Sciatic nerve (tissue), 2 donors: ENCODE measurements around the gene ZC3H7A. TPM values are rescaled to one million over a fixed set of nuclear protein-coding genes. Genes with fewer than 3 reads are reported as not detected.

ENCODE experiments used
- ATAC-seq: fragments of 200-7000 bp; cut with Tn5 transposase; one replicate; pipeline ENCODE4 v1.9.1; 2020; ENCODE audit warnings: mild to moderate bottlenecking, moderate library complexity
- DNase-seq: peaks from one replicate; pipeline ENCODE4 v3.0.0-alpha.2; 2020; ENCODE audit warnings: low spot score
- intact Hi-C: fragments of 100-400 bp; cut with DNase I; formaldehyde crosslinking; loops from one replicate; pipeline ENCODE4 v1.14.2; 2022
- total RNA-seq: library from RNA; stranded (reverse); fragmentation: NEBNext Ultra II Directional; extraction: Animal tissue kit (Norgen Biotek cat#: 25700); gene quantifications from one replicate; pipeline ENCODE4 v1.2.1, GENCODE V29; 2021
- donor health status: DM: no; HTN: no; CAD: no.
- donor health status: DM: no; HTN: no; CAD: no.

ZC3H7A gene
- total RNA-seq, 1 donor from 2014 or later = 91.1 TPM

GRCh38 chr16:11748404-11749254 lies 48.4 kb downstream of the ZC3H7A start:
- intact Hi-C loops = loop anchor here (10.0 kb wide), 1 partner anchor 46 kb away; the partner anchor contains the start of gene ZC3H7A
- DNase-seq (no peak), ATAC-seq (no peak)

DNA sequence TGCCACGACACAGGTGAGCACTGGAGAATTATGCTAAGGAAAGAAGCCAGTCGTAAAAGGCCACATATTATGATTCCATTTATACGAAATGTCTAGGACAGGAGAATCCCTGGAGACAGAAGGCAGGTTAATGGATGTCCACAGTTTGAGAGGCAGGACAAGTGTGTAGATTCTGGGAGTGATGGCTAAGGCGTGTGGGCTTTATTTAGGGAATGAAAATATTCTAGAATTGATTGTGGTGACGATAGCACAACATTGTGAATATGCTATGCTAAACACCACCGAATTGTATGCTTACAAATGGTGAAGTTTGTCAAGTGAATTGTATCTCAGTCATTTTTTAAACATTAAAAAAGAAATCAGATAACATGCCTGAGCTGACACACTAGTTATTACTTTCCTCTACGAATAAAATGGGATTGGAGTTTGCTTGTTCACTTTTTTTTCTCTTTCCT lies 49.1 kb downstream of the ZC3H7A start:
- ATAC-seq (no peak), DNase-seq (no peak)
- intact Hi-C loops = loop anchor here (10.0 kb wide), 1 partner anchor 47 kb away; the partner anchor contains the start of gene ZC3H7A

DNA sequence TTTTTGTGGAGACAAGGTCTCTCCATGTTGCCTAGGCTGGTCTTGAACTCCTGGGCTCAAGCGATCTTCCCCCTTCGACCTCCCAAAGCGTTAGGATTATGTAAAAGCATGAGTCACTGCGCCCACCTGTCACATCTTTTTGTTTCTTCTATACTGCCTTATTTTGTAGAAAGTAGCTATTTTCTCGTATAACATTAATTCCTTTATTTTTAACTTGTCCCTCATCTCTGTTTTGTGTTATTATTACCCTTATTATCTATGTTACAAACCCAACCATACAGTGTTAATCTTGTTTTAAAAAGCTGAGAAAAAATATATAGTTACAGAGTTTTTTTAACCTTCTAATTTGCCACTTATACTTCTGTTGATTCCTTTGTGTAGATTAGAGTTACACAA lies 53.0 kb downstream of the ZC3H7A start:
- ATAC-seq = no peak
- DNase-seq = no peak
- intact Hi-C loops = loop anchor here (10.0 kb wide), 1 partner anchor 51 kb away; the partner anchor contains the start of gene ZC3H7A

DNA sequence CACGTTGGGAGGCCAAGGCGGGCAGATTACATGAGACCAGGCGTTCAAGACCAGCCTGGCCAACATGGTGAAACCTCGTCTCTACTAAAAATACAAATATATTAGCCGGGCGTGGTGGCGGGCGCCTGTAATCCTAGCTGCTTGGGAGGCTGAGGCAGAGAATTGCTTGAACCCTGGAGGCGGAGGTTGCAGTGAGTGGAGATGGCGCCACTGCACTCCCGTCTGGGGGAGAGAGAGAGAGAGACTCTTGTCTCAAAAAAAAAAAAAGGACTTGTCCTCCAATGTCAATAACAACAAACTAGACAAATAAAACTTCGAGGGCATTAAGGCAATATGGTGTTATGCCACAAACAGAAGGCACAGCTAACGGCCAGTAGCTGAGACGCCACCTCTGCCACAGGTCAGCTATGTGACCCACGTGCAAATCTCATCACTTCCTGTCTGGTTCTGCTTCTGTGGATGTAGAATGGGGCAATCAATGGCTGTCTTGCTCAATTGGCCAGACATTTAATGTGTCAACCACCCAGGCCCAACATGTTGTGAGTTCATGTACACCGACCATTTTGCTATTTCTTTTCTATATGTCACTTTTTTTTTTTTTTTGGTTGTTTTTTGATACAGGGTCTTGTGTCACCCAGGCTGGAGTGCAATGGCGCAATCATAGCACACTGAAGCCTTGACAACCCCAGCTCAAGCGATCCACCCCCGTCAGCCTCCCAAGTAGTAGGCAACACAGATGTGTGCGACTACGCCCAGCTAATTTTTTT lies 53.6 kb downstream of the ZC3H7A start:
- intact Hi-C loops = loop anchor here (10.0 kb wide), 1 partner anchor 51 kb away; the partner anchor contains the start of gene ZC3H7A
- ATAC-seq = peak; percentile 45
- no peak for DNase-seq

DNA sequence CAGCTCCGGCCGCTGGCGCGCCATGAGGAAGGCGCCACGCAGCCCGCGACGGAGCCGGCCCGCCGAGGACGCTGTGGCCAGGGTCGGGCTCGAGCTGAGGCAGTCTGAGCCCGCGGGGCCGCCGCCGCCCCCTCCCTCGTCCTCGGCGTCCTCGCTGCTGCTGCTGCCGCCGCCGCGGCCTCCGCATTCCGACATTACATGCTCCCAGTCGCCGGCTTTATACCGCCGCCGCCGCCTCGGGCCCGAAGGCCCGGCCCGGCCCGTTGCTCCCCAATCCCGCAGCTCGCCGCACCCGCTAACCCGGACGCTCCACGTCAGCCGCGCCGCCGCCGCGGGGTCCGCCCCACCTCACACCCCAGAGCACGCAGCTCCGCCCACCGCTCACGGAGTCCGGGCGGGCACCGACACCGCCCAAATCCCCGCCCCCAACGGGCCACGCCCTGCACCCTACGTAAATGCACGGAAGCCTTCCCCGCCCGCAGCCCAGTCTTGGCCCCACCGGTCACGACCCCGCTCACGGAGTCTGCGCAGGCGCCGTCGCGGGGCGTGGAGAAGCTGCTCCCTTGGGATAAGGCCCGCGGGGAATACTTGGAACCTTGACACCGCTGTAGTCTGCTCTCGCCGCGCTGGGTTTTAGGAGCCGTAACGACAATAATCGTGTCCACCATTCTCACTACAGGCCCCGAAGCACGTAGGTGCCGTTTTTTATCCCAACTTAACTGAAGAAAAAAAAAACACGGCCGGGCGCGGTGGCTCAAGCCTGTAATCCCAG lies 54.3 kb downstream of the ZC3H7A start, which contains the start of gene TXNDC11:
TSS of gene TXNDC11 (minus strand) at position 322 of the 772 bp plus-strand sequence. CDS start at position 195, 127 bp downstream.
- DNase-seq (peak; percentile 100), ATAC-seq (peak; percentile 99)
- intact Hi-C loops = loop anchor here (10.0 kb wide), 1 partner anchor 52 kb away; the partner anchor contains the start of gene ZC3H7A

- ATAC-seq (no peak), DNase-seq (peak; percentile 76)
- intact Hi-C loops = loop anchor here (10.0 kb wide), 1 partner anchor 53 kb away; the partner anchor contains the start of gene ZC3H7A
These were observed 54.9 kb downstream of the ZC3H7A start for GRCh38 chr16:11742093-11742535.

DNA sequence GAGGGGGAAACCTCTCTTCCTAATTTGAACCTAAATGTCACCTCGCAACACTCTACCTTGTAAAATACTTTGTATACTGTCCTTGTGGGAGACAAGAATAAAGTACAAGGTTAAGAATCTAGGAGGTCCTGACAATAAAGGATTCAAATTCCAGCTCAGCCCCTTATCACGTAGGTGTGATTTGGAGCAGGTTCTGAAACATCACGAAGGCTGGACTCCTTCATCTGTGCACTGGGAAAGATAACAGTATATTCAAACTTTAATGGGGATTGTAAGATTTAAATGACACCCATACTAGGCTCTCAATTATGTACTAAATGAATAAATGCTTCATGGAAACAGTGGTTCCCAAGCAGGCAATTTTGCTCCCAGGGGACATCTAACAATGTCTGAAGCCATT lies 56.5 kb downstream of the ZC3H7A start:
- intact Hi-C loops = loop anchor here (10.0 kb wide), 1 partner anchor 54 kb away; the partner anchor contains the start of gene ZC3H7A
- DNase-seq (no peak), ATAC-seq (no peak)

DNA sequence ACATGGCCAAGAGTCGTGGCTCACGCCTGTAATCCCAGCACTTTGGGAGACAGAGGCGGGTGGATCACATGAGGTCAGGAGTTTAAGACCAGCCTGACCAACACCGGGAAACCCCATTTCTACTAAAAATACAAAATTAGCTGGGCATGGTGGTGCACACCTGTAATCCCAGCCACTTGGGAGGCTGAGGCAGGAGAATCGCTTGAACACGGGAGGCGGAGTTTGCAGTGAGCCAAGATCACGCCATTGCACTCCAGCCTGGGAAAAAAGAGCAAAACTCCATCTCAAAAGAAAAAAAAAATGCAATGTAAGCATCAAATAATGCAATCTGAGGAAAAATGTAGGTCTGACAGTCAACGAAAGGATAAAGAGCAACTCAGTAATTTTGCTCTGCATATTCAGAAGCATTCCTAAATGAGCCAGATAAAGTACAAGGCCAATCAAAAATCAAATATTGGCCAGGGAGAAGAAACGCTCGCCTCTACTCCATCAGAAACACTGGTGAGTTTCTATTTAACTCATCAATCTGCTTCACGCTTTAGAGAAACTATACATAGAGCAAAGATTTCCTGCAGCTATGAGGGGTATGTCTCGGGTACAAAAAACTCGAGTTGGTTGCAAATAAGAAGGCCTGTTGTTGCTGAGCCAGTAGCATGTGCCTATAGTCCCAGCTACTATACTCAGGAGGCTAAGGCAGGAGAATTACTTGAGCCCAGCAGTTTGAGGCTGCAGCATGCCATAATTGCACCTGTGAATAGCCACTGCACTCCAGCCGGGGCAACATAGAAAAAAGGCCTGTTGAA lies 58.1 kb downstream of the ZC3H7A start:
- intact Hi-C loops = no loop called here
- ATAC-seq = no peak
- DNase-seq = no peak

GRCh38 chr16:11737713-11738112 lies 59.3 kb downstream of the ZC3H7A start:
- intact Hi-C loops = no loop called here
- ATAC-seq (no peak), DNase-seq (no peak)

DNA sequence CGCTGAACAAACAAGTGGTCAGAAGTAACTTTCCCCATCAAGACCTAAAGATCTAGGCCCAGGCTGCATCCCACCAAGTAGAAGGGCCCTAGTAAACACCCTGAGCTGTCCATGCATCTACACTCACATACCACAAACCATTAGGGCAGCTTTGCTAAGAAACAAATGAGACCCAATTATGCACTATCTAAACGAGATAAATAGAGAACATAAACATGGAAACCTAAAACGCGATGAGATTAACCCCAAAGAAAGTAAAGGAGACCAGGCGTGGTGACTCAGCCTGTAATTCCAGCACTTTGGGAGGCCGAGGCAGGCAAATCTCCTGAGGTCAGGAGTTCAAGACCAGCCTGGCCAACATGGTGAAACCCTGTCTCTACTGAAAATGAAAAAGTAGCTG lies 60.2 kb downstream of the ZC3H7A start:
- no peak for ATAC-seq
- no peak for DNase-seq
- intact Hi-C loops = no loop called here

DNA sequence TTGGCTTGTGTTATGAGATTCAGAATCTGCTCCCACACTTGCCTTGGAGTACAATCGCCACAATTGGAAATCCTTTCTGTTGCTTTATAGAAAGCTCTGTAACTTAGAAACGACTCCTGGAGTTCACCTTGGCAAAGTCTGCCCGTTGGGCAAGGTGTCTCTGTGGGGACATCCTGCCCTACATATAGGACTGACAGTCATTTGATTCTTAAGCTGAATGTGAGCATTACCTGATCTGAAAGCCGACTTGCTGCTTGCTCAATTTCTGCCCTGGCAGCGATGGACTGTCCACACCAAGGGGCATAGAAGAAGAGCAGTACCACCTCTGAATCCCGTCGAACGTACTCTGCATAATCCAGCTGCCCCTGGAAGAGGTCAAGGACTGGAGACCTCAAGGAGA lies 61.3 kb downstream of the ZC3H7A start:
- intact Hi-C loops = no loop called here
- DNase-seq (no peak), ATAC-seq (no peak)

GRCh38 chr16:11734653-11735043 lies 62.4 kb downstream of the ZC3H7A start:
- no peak for ATAC-seq
- intact Hi-C loops = no loop called here
- DNase-seq = no peak

DNA sequence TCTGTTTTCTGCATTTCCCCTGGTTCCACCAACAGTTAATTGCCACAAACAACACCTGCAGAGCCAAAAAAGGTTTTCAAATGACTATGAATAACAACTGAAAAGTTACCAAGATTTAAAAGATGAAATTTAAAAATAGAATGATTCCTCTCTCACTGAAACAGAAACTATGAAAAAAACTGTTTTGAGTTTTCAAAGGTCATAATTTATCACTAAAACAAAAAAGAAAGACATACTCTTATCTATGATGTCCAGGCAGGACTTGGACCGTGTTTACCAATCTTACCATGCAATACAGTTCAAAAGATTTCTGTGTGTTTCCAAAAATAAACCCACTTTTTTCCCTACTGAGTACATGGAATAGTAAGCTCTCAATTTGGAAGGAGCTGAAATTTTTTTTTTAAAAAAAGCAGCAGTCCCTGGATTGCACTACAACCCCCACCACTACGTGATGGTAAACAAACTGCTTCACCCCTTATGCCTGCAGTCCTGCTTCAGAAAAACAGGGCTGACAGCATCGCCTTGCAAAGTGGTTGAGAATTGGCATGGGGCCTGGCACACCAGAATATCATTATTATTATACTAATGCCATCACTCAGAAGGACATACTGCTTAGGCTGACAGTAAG lies 62.9 kb downstream of the ZC3H7A start:
- DNase-seq (no peak), ATAC-seq (peak; percentile 13)
- intact Hi-C loops = no loop called here

DNA sequence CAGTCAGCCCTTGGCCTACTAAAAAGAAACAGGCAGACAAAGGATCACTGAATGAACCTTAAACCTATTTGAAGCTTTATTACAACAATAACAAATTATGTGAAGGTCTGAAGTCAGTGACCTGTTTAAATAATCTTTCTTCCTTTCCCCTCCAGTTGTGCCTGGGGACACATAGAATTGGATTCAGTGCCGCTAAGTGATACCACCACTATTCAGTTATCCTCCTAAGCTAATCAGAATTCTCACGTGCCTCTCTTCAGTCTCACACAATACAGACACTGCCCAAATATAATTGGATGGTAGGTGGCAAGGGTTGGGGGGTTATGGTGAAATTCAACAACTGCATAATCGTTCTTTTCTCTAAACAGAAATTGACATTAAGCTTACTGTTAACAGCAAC lies 65.8 kb downstream of the ZC3H7A start:
- intact Hi-C loops = no loop called here
- no peak for ATAC-seq

DNA sequence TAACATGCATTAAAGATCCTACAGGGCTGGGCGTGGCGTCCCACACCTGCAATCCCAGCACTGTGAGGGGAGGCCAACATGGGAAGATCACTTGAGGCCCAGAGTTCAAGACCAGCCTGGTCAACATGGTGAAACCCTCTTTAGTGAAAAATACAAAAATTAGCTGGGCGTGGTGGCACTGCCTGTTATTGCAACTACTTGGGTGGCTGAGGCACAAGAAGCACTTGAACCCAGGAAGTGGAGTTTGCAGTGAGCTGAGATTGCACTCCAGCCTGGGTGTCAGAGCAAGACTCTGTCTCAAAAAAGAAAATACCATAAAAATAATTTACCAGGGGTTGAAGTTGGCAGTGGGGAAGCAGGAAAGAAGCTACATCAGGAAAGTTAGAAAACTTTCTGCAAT lies 67.3 kb downstream of the ZC3H7A start:
- DNase-seq = no peak
- ATAC-seq = no peak
- intact Hi-C loops = no loop called here

More for the DNA sequence above, 65.8 kb downstream of the ZC3H7A start:
- DNase-seq = no peak

DNA sequence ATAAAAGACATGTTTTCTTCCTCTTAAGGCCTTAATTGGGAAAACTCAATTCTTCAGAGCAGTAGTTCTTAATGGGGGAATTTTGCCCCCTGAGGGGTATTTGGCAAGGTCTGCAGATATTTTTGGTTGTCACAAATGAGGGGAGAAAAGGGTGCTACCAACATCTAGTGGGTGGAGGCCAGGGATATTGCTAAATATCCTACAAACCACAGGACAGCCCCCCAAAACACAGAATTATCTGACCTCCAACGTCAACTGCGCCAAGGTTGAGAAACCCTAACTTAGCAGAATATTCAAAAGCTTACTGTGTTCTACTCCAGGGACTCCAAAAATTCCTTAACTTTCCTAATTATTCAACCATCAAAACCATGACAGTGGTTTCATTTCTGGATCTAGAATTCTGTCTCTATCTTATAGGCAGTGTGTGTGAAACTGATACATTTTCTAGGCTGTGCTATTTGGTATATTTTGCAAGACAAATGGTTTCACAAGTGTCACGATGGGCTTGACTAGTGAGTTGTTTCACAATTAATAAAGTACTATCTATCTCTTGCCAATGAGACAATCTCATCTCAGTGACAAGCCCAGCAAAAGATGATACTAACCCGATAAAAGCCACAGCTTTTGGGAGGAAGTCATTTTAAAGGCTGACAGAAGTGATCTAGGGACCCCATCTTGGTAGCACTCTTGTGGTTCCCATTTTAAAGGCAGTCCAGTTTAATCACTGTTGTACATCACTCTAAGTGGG lies 69.1 kb downstream of the ZC3H7A start:
- intact Hi-C loops = no loop called here
- DNase-seq = no peak
- no peak for ATAC-seq

DNA sequence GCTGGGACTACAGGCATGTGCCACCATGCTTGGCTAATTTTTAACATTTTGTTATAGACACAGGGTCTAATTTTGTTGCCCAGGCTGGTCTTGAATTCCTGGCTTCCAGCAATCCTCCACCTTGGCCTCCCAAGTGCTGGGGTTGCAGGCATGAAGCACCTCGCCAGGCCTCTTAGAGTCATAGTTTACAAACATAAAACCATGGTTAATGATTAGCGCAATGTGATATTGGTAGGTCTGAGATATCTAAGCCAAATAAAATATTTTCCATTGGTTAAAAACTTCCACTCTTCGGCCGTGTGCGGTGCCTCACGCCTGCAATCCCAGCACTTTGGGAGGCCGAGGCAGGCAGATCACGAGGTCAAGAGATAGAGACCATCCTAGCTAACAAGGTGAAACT lies 71.0 kb downstream of the ZC3H7A start:
- DNase-seq (no peak), ATAC-seq (no peak)
- intact Hi-C loops = no loop called here
